K562 (cell line): Measurements from ENCODE around the gene LEPROT. TPM values are rescaled to one million over a fixed set of nuclear protein-coding genes. Genes with fewer than 3 reads are reported as not detected.
A peak's percentile ranks its signal among the peaks of the same experiment; 100 is the strongest.

ENCODE experiments used
- CTBP1 ChIP-seq: fragments of 450-650 bp; IDR thresholded peaks from 2 replicates; pipeline ENCODE4 v1.6.1; 2016; ENCODE audit warnings: borderline replicate concordance
- ID3 ChIP-seq, 2 experiments: fragments of 250-450 bp in 1 of 2; fragments of 450-650 bp in 1 of 2; sonication (Bioruptor Pico) in 1 of 2; IDR thresholded peaks; 2 replicates each; pipeline versions ENCODE4 v1.6.1 to v1.8.0; 2016 to 2021; ENCODE audit warnings: mild to moderate bottlenecking in 2 of 2, moderate library complexity in 2 of 2, missing compliant biosample characterization in 1 of 2, missing genetic modification characterization in 1 of 2
- MCM2 ChIP-seq: fragments of 450-650 bp; IDR thresholded peaks from 2 replicates; pipeline ENCODE4 v1.6.1; 2017; ENCODE audit warnings: low read depth, mild to moderate bottlenecking
- MYNN ChIP-seq, 2 experiments: sonication (generic); formaldehyde crosslinking in 1 of 2; IDR thresholded peaks; 2 replicates each; pipeline versions ENCODE4 v1.5.0 to v1.6.1; 2016 to 2020; ENCODE audit warnings: antibody characterized with exemption in 1 of 2, missing genetic modification reagents in 1 of 2
- NONO ChIP-seq, 2 experiments: fragments of 200-400 bp in 1 of 2; fragments of 450-650 bp in 1 of 2; formaldehyde crosslinking in 1 of 2; IDR thresholded peaks; 2 replicates each; pipeline ENCODE4 v1.6.1; 2017; ENCODE audit warnings: low read depth in 2 of 2, mild to moderate bottlenecking in 2 of 2, moderate library complexity in 2 of 2, low read length in 1 of 2
- NRF1 ChIP-seq, 2 experiments: fragments of 450-650 bp; IDR thresholded peaks in 1 of 2; conservative IDR thresholded peaks in 1 of 2; 2 replicates each; pipeline ENCODE4 v1.6.1; 2014; ENCODE audit warnings: mild to moderate bottlenecking in 2 of 2
- RBM15 ChIP-seq: fragments of 200-400 bp; formaldehyde crosslinking; IDR thresholded peaks from 2 replicates; pipeline ENCODE4 v1.6.1; 2018; ENCODE audit warnings: mild to moderate bottlenecking, low read length, moderate library complexity; ENCODE audit not compliant: insufficient read depth
- TAF1 ChIP-seq: IDR thresholded peaks from 2 replicates; pipeline ENCODE4 v1.6.1; 2011; ENCODE audit warnings: mild to moderate bottlenecking, low read length, moderate library complexity; ENCODE audit not compliant: insufficient read depth, control insufficient read depth, severe bottlenecking; ENCODE audit errors: extremely low read depth
- TBL1XR1 ChIP-seq, 2 experiments: IDR thresholded peaks; 2 replicates each; pipeline ENCODE4 v1.6.1; 2012; ENCODE audit warnings: improper control_type of control experiment in 2 of 2, low read length in 2 of 2, mild to moderate bottlenecking in 1 of 2
- XRCC3 ChIP-seq: fragments of 450-650 bp; IDR thresholded peaks from 2 replicates; pipeline ENCODE4 v1.6.1; 2017; ENCODE audit warnings: mild to moderate bottlenecking, moderate library complexity
- ZHX1 ChIP-seq: fragments of 150-350 bp; conservative IDR thresholded peaks from 2 replicates; pipeline ENCODE4 v1.6.1; 2014; ENCODE audit warnings: low read length
- ZNF12 ChIP-seq: sonication (generic); formaldehyde crosslinking; IDR thresholded peaks from 2 replicates; pipeline ENCODE4 v1.4.0; 2020; ENCODE audit warnings: mild to moderate bottlenecking, missing genetic modification reagents
- ZNF79 ChIP-seq: fragments of 250-450 bp; sonication (Bioruptor Pico); IDR thresholded peaks from 2 replicates; pipeline ENCODE4 v1.4.0; 2020; ENCODE audit warnings: low read depth, mild to moderate bottlenecking, moderate library complexity
- polyA plus RNA-seq, 8 experiments: library from polyadenylated mRNA; depleted of rRNA in 4 of 8; stranded (reverse) in 5 of 8; unstranded in 3 of 8; fragments of >200 nt; fragmentation: Nextera tagmentation in 2 of 8; fragmentation: Illumina TruSeq in 1 of 8; extraction: Ambion mirVana in 2 of 8; extraction: Trizol in 1 of 8; gene quantifications; 2 replicates each; pipeline versions ENCODE4 v1.2.1 to v1.2.3, GENCODE V29; 2011 to 2014; ENCODE audit warnings: inconsistent platforms in 1 of 8, missing spikeins in 1 of 8
- total RNA-seq, 7 experiments: library from RNA; depleted of rRNA in 6 of 7; stranded (reverse); fragments of >200 nt in 6 of 7; fragmentation: Illumina TruSeq in 2 of 7; extraction: Trizol in 2 of 7; gene quantifications; 2 replicates each; pipeline versions ENCODE4 v1.2.1 to v1.2.3, GENCODE V29; 2011 to 2021; ENCODE audit warnings: low replicate concordance in 1 of 7

Gene LEPROT
- total and polyA plus RNA-seq, 9 of the 15 experiments (the other 6 are each of a cell fraction or from before 2014, with no cell fraction given), result 28.1 to 97.5 (median 45.8) TPM

GRCh38 chr1:65422241-65423203 lies 2.1 kb downstream of the LEPROT start (continued):
- TF ChIP-seq NRF1 (conservative IDR thresholded peaks at IDR 0.05 in 1 of 2, IDR thresholded peaks at IDR 0.05 in 1 of 2) (no peak), MYNN (IDR thresholded peaks at IDR 0.05) (0 out of 2 replicates have a peak, but pooled peaks have one; percentile 2), MYNN (CRISPR knock-in tag; IDR thresholded peaks at IDR 0.05) (no peak), TAF1 (peak; percentile 29), CTBP1 (peak; percentile 54), ZNF12 (CRISPR knock-in tag) (no peak), NONO (IDR thresholded peaks at IDR 0.05; ENCODE audit: low read depth in 2 of 2, low read length in 1 of 2) (no peak), ID3 (CRISPR knock-in tag; IDR thresholded peaks at IDR 0.05) (no peak), ID3 (tag; IDR thresholded peaks at IDR 0.05) (no peak), XRCC3 (no peak), ZHX1 (no peak), ZNF79 (CRISPR knock-in tag) (no peak), RBM15 (no peak), MCM2 (no peak), TBL1XR1 (IDR thresholded peaks at IDR 0.05; ENCODE audit: low read length in 2 of 2) (0 out of 4 replicates have a peak, but pooled peaks of 1 of the 2 experiments have one; percentile 6)
